CMK (cell line): ENCODE measurements around the gene CBX1.
"Not testable (repeated sequence)": the region's sequence is repeated elsewhere in the genome, so short reads cannot be mapped to it uniquely, and the experiment has no call there.

ENCODE experiments used
- DNase-seq: peaks from one replicate; pipeline ENCODE4 v3.0.0-alpha.2; 2010; ENCODE audit warnings: low read depth

CBX1 gene

DNA sequence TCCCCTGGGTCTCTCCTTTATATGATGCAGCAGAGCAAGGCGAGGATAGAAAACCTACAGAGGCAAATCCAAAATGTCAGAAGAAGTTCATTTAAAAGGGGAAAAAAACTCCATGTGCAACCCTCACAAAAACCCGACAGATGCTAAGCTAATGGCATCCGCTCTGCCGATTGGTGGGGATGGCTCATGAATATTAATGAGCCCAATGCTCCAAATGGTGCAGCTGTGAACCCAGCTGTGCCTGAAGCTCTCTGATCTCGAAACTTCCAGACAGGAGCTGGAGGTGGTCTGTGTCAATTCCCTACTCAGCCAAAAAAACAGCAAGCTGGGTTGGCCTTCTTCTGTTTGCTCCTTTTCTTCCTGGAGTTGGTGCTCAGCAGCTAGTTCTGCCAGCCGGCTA, 21.8 kb upstream of the CBX1 start:
- DNase-seq = no peak

DNA sequence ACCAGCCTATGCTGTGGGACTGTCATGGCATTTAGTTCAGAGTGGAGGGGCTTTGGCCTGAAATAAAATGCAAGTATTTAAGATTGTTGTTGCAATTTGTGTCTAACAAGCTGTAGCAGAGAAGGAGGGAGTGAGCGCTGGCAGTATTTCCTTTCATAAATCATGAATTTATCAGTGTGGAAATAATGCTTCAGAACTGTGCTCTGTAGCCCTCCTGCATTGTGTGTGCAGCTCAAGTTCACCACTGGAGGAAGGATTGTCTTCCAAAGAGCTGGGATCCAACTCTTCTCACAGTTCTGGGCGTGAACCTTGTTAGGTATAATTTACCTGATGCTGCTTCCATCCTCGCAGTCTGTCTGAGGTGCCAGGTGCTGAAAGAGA, 21.4 kb upstream of the CBX1 start:
- DNase-seq = no peak

DNA sequence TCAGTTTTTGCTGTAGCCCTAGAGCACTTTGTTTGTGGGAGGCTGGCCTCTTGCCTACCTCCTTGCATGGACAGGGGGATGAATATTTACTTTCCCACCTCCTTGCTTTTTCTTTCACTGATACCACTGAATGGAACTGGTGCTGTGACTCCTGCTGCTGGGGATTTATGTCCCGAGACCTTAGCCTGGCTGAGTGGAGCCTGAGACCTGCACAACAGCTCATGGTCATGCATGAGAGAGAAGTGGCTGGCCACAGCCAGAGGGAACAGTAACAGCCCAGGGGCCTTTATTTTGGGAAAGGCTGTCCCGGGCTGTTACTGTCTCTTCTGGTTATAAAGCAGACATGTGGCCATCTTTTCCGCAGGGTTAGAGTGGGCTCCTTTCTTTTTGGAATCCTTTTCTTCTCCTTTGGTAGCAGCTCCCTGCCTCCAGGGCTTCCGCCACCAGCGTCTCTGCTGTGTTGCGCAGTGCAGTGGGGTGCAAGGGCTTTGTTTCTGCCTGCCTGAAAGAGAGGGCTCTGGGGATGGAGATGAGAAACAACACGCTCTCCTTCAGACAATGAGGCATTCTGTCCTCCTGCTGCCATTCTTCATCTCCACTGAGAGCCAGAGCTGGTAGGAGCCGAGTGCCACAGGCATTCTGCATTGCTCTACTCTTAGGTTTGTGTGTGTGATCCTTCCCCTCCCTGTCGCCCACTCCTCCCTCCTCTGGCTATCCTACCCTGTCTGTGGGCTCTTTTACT, 20.8 kb upstream of the CBX1 start:
- no peak for DNase-seq

DNA sequence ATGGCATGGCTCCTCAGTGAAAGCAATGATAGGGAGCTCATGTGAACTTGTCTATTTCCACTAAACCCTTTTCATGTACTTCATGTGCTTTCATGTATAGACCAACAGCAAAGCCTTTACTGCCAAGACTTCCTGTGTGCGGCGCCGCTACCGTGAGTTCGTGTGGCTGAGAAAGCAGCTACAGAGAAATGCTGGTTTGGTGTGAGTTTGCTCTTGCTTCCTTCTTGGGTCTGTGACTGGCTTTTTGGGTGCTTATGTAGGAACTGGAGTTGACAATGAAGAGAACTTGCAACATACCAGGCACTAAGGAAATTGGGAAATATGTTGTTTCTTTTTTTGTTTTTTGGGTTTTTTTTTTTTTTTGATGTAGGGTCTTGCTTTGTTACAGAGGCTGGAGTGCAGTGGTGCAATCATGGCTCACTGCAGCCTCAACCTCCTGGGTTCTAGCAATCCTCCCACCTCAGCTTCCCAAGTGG, 12.0 kb upstream of the CBX1 start:
- no peak for DNase-seq

DNA sequence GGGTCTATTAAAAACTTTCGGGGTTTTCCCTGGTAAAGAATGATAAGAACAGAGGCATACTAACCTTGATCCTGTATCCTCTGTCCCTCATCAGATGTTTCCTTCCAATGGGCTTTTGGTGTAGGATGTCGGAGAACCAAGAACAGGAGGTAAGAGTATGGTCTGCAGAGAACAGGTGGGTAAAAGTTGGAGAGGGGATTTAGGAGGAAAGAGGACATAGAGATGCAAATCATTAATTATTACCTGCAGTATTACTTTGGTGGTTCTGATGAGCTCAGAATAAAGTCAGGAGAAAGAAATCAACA, 10.6 kb upstream of the CBX1 start:
- no peak for DNase-seq

DNA sequence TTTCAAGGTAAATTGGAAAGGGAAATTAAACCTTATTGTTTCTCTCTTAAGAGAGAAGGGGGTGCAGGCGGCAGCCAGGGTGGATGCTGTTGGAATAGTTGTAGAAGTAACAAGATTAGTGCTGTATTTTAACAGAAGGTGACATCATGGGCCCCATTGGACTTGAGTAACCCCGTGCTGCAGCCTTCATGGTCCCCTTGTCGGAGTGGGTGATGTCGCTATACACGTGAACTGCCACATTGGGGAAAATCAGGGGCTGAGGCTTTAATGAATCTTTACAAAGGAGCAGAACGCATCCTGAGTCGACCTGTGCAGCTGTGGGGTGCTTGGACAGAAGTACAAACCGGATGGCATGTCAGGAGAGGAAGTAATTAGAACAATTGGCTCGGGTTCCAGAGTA, 9.5 kb upstream of the CBX1 start:
- DNase-seq = no peak

DNA sequence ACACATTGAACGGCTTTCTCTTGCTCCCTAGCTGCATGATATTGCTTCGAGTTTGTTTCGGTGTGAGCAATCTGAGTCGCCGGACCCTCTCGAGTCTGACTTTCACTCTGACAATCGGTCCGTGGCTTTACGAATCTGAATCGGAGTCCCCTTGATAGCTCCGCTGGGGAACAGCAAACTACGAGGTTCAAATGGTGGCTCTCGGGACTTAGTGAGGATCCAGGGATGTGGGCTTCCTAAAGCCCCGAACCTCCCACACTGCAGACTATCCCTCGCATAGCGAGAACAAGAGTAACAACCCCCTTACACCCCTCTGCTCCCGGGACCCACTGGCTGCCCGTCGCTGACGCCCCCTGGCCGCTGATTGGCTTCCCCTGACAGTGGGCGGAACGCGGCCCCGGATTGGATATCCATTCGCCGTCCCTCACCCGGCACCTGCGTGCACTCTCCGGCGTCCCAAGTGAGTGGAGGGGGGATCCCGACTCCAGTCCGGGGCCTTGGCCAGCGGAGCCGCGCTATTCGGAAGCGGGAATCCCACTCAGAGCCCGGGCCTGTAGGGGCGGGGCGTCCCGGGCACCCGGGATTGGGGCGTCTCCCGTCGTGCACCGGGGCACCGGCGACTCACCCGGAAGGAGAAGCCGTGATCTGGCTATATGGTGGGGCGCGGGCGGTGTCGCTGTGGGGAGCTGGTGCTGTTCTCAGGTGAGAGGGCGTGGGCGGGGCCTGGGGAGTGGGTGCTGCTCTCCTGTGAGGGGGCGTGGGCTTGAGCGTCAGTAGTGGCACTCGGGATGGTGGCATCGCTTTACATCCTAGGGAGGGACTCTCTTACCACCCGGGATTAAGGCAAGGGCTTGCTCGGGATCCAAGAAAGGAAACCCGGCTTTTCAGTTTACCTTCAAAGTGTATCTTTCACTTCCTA, 6.1 kb upstream of the CBX1 start, which contains the start of gene SNX11:
SNX11 (plus strand) TSS at position 630 of the 919 bp plus-strand sequence. CDS start 4,278 bp downstream, outside the sequence.
- peak; percentile 76 for DNase-seq

DNA sequence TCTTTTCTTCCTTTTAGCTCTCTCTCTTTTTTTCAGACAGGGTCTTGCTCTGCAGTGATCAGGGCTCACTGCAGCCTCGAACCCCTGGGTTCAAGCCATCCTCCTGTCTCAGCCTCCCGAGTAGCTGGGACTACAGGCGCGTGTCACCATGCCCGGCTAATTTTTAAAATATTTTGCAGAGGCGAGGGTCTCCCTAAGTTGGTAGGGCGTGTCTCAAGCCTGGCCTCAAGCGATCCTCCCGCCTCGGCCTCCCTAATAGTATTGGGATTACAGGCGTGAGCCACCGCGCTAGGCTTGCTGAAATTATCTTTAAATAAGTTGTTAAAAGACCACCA, 5.5 kb upstream of the CBX1 start:
- DNase-seq = no peak

DNA sequence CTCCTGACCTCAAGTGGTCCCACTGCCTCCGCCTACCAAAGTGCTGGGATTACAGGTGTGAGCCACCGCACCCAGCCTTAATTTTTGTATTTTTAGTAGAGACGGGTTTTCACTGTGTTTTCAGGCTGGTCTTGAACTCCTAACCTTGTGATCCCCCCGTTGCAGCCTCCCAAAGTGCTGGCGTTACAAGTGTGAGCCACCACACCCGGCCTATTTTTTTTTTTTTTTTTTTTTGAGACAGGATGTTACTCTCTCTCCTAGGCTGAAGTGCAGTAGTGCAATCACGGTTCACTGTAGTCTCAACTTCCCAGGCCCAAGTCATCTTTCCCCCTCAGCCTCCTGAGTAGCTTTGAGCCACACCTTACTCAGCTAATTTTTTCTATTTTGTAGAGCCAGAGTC, 3.2 kb upstream of the CBX1 start:
- DNase-seq = no peak

DNA sequence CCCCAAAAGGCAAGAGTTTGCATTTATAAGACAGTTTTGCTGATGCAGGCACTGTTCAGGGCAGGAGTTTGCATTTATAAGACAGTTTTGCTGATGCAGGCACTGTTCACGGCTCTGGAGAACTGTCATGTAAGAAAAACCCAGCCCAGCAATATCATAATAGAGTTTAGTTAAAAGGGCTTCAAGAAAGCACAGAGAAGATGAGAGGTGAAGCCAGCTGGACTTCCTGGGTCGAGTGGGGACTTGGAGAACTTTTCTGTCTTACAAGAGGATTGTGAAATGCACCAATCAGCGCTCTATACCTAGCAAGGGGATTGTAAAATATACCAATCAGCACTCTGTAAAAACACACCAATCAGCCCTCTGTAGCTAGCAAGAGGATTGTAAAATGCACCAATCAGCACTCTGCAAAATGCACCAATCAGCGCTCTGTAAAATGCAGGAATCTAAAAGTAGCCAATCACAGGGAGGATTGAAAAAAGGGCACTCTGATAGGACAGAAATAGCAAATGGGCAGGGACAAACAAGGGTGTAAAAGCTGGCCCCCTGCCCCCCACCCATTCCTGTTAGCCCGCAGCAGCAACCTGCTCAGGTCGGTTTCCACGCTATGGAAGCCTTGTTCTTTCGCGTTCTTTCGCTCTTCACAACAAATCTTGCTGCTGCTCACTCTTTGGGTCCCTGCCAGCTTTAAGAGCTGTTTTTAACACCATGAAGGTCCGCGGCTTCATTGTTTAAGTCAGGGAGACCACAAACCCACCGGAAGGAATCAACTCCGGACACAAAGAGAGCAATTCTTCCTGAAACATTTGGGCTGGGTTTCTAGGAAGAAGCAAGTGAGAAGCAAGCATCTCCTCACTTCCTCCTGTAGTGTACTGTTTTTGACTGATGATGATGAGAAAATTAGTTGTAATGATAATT, 1.8 kb upstream of the CBX1 start:
- DNase-seq = peak; percentile 39

DNA sequence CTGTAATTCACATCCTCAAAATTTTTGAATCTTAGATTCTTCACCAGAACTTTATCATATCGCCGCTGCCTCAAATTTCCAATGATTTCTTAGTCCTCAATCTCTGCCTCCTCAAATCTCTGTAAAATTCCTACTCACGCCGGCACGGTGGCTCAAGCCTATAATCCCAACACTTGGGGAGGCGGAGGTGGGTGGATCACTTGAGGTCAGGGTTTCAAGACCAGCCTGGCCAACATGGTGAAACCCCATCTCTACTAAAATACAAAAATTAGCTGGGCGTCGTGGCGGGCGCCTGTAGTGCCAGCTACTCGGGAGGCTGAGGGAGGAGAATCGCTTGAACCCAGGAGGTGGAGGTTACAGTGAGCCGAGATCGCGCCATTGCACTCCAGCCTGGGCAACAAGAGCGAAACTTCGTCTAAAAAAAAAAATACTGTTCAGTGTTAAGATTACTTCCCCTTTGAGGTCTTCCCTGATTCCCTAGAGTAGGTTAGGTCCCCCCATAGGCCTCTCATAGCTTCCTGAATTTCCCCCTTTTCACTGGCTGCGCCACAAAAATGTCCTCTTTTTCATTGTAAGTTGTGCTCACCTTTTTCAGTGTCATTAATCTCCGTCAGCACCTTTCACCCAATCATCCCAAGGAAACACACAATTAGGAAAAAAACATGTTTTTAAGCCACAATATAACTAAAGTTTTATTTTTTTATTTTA, 919 bp upstream of the CBX1 start:
- DNase-seq = no peak

DNA sequence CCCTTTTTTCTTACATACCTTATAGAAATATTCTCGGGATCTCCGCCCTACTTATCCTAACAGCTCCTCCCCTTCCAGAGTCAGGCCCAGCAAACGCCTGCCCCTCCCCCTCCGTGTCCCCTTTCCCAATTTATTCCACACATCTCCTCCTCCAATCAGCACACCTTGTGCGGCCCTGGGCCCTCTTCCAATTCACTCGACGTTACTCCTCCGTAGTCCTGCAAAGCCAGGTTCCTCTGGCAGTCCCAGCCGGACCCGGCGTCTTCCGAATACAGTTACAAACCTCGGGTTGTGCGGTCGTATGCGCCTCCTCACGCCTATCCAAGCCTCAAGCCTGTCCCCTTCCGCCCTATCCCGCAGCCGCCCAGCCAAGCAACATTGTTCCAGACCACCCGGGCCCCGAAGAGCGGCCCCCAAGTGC, 677 bp downstream of the CBX1 start:
- DNase-seq = no peak

DNA sequence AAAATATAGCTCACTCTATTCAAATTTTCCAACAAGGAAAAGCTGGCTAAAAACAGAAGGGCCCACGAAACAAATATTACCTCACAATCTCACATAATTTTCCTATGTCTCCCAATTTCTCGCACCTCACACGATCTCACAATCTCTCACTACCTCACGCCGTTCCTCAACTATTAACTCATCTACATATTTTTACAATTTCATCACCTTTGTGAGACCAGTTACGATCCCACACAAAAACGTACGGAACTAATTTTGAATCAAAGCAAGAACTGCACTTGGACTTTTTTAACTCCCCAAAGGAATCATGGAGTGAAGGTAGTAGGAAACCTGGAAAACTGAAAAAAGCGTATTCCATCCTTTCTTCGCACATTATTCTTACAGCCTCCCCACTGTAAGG, 1.1 kb downstream of the CBX1 start:
- DNase-seq = no peak

DNA sequence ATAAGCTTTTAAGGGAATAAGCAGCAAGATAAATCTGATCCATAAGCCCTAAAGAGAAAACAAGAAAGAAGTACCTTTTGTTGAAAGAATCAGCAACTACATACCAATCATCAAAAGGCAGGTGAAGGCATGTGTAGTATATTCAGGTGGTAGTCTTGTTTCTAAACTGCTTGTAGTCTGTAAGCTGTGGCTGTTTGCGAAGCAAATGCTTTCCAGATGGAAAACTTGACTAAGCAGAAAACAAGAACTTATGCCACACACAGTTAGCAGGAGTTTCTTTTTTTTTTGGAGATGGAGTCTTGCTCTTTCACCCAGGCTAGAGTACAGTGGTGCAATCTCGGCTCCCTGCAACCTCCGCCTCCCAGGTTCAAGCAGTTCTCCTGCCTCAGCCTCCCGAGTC, 5.7 kb downstream of the CBX1 start:
- no peak for DNase-seq

DNA sequence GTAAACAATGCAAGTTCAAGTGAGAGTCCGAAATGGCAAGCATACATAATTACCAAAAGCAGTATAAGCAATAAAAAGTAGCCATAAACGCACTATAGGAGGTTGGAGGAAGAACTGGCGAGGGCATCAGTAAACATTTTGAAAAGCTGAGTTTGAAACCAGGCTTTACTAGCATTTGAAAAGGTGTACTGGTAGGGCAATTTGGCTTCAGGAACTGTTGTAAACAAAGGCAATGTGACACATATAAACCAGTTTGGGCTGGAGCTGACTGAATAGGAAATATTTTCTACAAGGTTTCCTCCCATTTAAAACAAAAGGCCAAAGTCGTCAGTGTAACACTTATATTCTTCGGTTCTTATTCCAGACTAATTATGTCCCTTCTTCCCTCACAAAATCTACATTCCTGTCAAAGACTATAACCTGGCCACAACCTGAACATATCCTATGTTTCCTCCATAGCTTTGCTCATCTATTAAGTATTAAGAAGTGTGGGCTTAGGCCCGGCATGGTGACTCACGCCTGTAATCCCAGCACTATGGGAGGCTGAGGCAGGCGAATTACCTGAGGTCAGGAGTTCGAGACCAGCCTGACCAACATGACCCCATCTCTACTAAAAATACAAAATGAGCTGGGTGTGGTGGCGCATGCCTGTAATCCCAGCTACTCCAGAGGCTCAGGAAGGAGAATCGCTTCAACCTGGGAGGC, 7.8 kb downstream of the CBX1 start:
- no peak for DNase-seq

DNA sequence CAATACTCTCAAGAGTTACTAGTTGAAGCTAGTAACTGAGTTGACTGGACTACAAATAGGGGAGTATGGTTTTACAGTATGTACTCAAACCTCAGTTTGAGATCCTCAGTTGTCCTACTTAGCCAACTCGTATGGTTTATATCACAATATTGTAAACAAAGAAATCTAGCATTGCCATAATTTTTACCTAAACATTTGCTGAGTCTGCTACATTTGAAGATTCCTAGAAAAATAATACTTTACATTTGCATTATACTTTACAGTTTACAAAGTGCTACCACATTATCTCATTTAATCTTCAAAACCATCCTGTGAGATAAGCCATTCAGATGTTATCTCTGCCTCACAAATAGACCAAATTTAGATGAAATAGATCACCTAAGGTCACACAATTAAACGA, 16.3 kb downstream of the CBX1 start:
- no peak for DNase-seq

DNA sequence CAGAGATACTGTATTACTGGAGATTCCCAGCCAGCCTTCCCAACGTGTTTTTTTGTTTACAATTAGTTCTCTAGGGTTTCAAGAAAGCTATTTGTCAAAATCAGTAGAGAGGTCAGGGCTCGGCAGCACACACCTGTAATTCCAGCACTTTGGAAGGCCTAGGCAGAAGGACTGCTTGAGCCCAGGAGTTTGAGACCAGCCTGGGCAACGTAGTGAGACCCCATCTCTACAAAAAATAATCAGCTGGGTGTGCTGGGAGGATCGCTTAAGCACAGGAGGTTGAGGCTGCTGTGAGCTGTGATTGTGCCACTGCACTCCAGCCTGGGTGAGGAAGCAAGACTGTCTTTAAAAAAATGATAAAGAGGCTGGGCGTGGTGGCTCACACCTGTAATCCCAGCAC, 19.4 kb downstream of the CBX1 start:
- DNase-seq = no peak

DNA sequence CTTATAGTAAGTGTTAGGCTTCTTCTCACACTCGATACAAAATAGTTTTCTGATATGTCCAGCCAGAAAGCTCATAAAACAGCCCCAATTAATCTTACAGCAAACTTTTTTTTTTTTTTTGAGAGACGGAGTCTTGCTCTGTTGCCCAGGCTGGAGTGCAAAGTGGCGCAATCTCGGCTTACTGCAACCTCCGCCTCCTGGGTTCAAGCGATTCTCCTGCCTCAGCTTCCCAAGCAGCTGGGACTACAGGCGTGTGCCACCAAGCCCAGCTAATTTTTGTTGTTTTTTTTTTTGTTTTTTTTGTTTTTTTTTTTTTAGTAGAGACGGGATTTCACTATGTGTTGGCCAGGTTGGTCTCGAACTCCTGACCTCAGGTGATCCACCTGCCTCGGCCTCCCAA, 24.1 kb downstream of the CBX1 start:
- not testable (repeated sequence) for DNase-seq

DNA sequence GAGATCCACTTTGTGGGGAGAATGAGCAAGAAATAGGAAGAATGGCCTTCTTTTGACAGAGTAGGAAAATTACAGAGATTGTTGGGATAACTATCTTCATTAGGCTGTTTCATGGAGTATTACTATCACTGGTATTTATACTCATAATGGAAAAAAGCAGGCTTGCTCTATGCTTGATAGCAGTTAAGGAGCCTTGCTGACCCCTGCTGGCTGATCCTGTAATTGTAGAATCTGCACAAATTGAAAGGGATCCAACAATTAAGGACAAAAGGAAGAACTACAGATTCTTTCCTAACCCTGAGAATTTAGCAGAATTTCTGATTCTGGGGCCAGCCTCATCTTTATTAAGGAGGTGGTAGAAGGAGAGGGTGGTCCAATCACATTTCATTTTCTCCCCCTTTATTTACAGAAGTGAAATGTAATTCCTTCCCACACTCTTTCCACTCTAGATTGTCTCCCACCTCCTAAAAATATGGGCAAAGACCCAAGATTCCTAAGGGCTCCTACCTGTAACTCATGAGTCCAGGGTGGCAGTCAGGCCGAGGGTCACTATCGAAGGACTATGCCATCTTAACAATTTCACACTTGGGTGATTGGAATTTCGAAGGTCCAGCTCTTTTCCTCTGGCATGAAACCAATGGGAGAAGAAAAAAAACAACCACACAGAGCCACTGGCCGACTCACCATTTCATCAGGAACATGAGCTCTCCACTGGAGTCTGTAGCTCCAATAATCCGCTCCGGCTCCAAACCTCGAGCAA, 26.8 kb downstream of the CBX1 start:
- DNase-seq = no peak

DNA sequence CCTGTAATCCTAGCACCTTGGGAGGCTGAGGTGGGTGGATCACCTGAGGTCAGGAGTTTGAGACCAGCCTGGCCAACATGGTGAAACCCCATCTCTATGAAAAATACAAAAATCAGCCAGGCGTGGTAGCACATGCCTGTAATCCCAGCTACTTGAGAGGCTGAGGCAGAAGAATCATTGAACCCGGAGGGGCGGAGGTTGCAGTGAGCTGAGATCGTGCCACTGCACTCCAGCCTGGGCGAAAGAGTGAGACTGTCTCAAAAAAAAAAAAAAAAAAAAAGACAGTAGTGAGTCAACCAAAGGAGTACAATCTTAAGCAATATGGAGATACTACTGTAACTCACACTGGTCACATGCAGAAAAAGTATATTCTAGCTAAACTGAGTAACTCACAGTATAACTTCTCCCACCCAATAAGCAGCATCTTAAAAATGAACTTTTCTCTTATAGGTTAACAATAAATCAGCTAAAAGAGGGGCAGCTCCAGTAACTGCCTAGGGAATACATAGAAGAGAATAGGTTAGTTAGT, 27.6 kb downstream of the CBX1 start:
- not testable (repeated sequence) for DNase-seq
